ENCODE measurements around the gene SKIC8. TPM values are rescaled to one million over a fixed set of nuclear protein-coding genes. Genes with fewer than 3 reads are reported as not detected.

SKIC8 gene
- total and polyA plus RNA-seq, 2 of the 13 experiments (the other 11 are each of a cell fraction or from before 2014, with no cell fraction given) = 69.5 to 70.6 TPM

DNA sequence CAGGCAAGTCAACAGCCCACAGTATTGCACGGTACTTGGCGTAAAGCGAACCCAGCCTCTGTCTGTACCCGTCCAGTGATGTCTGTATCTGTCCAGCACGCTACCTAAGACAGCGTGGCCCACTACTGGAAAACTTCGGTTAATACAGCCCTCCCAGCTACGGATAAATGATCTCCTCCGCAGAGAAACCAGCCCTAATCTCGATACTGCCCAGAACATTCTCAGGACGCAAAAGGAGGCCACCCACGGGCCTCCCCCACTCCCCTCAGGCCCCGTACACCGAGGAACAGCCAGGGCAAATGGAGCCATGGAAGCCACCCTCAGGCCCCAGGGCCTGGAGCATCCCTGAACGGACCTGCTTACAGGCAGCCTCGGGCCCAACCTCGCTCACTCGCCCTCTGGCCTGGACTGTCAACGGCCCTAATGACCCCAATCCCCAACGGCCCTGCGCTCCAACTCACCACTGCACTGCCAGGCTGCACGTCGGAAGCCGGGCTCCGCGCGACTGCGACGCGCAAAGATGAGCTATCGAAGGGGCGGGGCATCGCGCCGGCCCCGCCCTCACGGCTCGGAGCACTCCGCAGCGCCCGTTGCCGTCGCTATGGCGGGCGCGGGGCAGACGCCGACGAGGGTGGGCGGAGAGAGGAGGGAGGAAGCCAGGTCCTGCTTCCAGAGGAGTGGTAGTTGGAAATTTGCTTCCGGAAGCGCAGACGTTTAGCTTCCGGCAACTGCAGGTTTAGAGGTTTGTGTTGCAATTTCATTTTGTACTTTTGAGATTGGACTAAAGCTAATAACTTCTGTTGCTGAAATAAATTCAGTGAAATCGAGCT lies at the start of gene SKIC8 (continued):
- TF ChIP-seq, protein P1, sequence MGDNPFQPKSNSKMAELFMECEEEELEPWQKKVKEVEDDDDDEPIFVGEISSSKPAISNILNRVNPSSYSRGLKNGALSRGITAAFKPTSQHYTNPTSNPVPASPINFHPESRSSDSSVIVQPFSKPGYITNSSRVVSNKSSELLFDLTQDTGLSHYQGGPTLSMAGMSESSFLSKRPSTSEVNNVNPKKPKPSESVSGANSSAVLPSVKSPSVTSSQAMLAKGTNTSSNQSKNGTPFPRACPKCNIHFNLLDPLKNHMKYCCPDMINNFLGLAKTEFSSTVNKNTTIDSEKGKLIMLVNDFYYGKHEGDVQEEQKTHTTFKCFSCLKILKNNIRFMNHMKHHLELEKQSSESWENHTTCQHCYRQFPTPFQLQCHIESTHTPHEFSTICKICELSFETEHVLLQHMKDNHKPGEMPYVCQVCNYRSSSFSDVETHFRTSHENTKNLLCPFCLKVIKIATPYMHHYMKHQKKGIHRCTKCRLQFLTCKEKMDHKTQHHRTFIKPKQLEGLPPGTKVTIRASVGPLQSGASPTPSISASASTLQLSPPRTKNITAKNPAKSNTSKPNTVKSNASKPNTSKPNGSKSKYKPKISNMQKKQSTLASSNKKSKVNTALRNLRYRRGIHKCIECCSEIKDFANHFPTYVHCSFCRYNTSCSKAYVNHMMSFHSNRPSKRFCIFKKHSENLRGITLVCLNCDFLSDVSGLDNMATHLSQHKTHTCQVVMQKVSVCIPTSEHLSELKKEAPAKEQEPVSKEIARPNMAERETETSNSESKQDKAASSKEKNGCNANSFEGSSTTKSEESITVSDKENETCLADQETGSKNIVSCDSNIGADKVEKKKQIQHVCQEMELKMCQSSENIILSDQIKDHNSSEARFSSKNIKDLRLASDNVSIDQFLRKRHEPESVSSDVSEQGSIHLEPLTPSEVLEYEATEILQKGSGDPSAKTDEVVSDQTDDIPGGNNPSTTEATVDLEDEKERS (CRISPR knock-in tag; IDR thresholded peaks at IDR 0.05) = no peak
- TF ChIP-seq ZNF460 (CRISPR knock-in tag; IDR thresholded peaks at IDR 0.05; ENCODE audit: borderline replicate concordance) = no peak
- peak; percentile 77 for TF ChIP-seq SALL1 (CRISPR knock-in tag; IDR thresholded peaks at IDR 0.05)
- TF ChIP-seq ZNF274 (CRISPR knock-in tag; IDR thresholded peaks at IDR 0.05) = peak; percentile 82
- TF ChIP-seq ZNF224 (CRISPR knock-in tag; IDR thresholded peaks at IDR 0.05) = no peak
- TF ChIP-seq EP300 (IDR thresholded peaks at IDR 0.05; ENCODE audit: low read depth in 2 of 2, low read length in 2 of 2) = 0 out of 4 replicates have a peak, but pooled peaks have one; percentile 19 to 31
- no peak for TF ChIP-seq EP300 (CRISPR knock-in tag; IDR thresholded peaks at IDR 0.05; ENCODE audit: borderline replicate concordance)
- no peak for TF ChIP-seq DPF2 (CRISPR knock-in tag; IDR thresholded peaks at IDR 0.05; ENCODE audit: borderline replicate concordance, low read depth)
- peak; percentile 91 for TF ChIP-seq YEATS2 (CRISPR knock-in tag; IDR thresholded peaks at IDR 0.05; ENCODE audit: borderline replicate concordance)
- no peak for TF ChIP-seq ZNF367 (CRISPR knock-in tag; IDR thresholded peaks at IDR 0.05; ENCODE audit: borderline replicate concordance)
- no peak; the same call in 1 of the 2 replicates for TF ChIP-seq ZNF451 (CRISPR knock-in tag; IDR thresholded peaks at IDR 0.05)
- TF ChIP-seq ZNF644 (CRISPR knock-in tag; IDR thresholded peaks at IDR 0.05; ENCODE audit: low read depth) = 0 out of 2 replicates have a peak, but pooled peaks have one; percentile 10
- TF ChIP-seq, protein P2, sequence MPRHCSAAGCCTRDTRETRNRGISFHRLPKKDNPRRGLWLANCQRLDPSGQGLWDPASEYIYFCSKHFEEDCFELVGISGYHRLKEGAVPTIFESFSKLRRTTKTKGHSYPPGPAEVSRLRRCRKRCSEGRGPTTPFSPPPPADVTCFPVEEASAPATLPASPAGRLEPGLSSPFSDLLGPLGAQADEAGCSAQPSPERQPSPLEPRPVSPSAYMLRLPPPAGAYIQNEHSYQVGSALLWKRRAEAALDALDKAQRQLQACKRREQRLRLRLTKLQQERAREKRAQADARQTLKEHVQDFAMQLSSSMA (CRISPR knock-in tag; IDR thresholded peaks at IDR 0.05) = 0 out of 2 replicates have a peak, but pooled peaks have one; percentile 25
- TF ChIP-seq NR2F1 (CRISPR knock-in tag; IDR thresholded peaks at IDR 0.05) = 0 out of 4 replicates have a peak, but pooled peaks of 1 of the 2 experiments have one; percentile 24
- TF ChIP-seq, protein P3, sequence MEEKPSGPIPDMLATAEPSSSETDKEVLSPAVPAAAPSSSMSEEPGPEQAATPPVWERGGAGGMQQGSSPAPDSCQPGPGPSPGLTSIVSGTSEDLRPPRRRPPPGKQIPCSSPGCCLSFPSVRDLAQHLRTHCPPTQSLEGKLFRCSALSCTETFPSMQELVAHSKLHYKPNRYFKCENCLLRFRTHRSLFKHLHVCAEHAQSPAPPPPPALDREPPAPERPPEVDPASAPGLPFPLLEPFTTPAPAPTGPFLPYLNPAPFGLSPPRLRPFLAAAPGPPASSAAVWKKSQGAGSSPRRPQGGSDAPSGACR (CRISPR knock-in tag; IDR thresholded peaks at IDR 0.05) = no peak
- TF ChIP-seq ZNF234 (CRISPR knock-in tag; conservative IDR thresholded peaks at IDR 0.05) = no peak
- TF ChIP-seq YEATS4 (CRISPR knock-in tag; IDR thresholded peaks at IDR 0.05; ENCODE audit: borderline replicate concordance) = peak; percentile 83
- TF ChIP-seq, protein P4, sequence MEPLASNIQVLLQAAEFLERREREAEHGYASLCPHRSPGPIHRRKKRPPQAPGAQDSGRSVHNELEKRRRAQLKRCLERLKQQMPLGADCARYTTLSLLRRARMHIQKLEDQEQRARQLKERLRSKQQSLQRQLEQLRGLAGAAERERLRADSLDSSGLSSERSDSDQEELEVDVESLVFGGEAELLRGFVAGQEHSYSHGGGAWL (CRISPR knock-in tag; IDR thresholded peaks at IDR 0.05) = peak; percentile 60; the same call in 1 of the 2 replicates
- TF ChIP-seq, protein P5, sequence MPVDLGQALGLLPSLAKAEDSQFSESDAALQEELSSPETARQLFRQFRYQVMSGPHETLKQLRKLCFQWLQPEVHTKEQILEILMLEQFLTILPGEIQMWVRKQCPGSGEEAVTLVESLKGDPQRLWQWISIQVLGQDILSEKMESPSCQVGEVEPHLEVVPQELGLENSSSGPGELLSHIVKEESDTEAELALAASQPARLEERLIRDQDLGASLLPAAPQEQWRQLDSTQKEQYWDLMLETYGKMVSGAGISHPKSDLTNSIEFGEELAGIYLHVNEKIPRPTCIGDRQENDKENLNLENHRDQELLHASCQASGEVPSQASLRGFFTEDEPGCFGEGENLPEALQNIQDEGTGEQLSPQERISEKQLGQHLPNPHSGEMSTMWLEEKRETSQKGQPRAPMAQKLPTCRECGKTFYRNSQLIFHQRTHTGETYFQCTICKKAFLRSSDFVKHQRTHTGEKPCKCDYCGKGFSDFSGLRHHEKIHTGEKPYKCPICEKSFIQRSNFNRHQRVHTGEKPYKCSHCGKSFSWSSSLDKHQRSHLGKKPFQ (CRISPR knock-in tag; IDR thresholded peaks at IDR 0.05; ENCODE audit: insufficient replicate concordance) = no peak
- TF ChIP-seq, protein P6, sequence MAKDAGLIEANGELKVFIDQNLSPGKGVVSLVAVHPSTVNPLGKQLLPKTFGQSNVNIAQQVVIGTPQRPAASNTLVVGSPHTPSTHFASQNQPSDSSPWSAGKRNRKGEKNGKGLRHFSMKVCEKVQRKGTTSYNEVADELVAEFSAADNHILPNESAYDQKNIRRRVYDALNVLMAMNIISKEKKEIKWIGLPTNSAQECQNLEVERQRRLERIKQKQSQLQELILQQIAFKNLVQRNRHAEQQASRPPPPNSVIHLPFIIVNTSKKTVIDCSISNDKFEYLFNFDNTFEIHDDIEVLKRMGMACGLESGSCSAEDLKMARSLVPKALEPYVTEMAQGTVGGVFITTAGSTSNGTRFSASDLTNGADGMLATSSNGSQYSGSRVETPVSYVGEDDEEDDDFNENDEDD (CRISPR knock-in tag; IDR thresholded peaks at IDR 0.05; ENCODE audit: borderline replicate concordance) = peak; percentile 66; the same call in 1 of the 2 replicates
